DOHH2 (cell line): ENCODE data around the gene B4GALT1.
"Not testable (repeated sequence)": the region's sequence is repeated elsewhere in the genome, so short reads cannot be mapped to it uniquely, and the experiment has no call there.

ENCODE experiments used
- H3F3A ChIP-seq: fragments of 200-600 bp; sonication (generic), shearing (Covaris generic); 2 replicates; pipeline ENCODE4 v1.6.0; 2016; ENCODE audit warnings: antibody characterized with exemption, mild to moderate bottlenecking; ENCODE audit not compliant: control insufficient read depth, insufficient read depth
- H3K27ac ChIP-seq: fragments of 200-600 bp; sonication (generic); 2 replicates; pipeline ENCODE4 v1.5.1; 2014; ENCODE audit warnings: low read depth, mild to moderate bottlenecking, low read length, moderate library complexity
- H3K27me3 ChIP-seq: fragments of 200-600 bp; sonication (generic); 2 replicates; pipeline ENCODE4 v1.6.1; 2014; ENCODE audit warnings: mild to moderate bottlenecking, low read length, mixed read lengths; ENCODE audit not compliant: control insufficient read depth
- H3K36me3 ChIP-seq: fragments of 200-600 bp; sonication (generic); 2 replicates; pipeline ENCODE4 v1.6.1; 2014; ENCODE audit warnings: mild to moderate bottlenecking, low read length, moderate library complexity, mixed read lengths; ENCODE audit not compliant: control insufficient read depth
- H3K4me1 ChIP-seq: fragments of 200-600 bp; sonication (generic); 2 replicates; pipeline ENCODE4 v1.6.1; 2014; ENCODE audit warnings: mild to moderate bottlenecking, low read length, mixed read lengths; ENCODE audit not compliant: control insufficient read depth
- H3K4me2 ChIP-seq: fragments of 200-600 bp; sonication (generic); 2 replicates; pipeline ENCODE4 v1.6.0; 2014; ENCODE audit warnings: mild to moderate bottlenecking, low read length, moderate library complexity
- H3K4me3 ChIP-seq: fragments of 200-600 bp; sonication (generic); 2 replicates; pipeline ENCODE4 v1.5.1; 2014; ENCODE audit warnings: mild to moderate bottlenecking, low read length, mixed read lengths
- H3K79me2 ChIP-seq: fragments of 200-600 bp; sonication (generic); 2 replicates; pipeline ENCODE4 v1.6.1; 2014; ENCODE audit warnings: mild to moderate bottlenecking, low read length, mixed read lengths; ENCODE audit not compliant: control insufficient read depth
- H3K9me2 ChIP-seq: fragments of 200-600 bp; sonication (generic); replicated peaks from 2 replicates; pipeline ENCODE4 v1.6.1; 2014; ENCODE audit warnings: mild to moderate bottlenecking, low read length, mixed read lengths; ENCODE audit not compliant: control insufficient read depth
- H3K9me3 ChIP-seq: fragments of 200-600 bp; sonication (generic); 2 replicates; pipeline ENCODE4 v1.6.1; 2014; ENCODE audit warnings: antibody characterized with exemption, low read length, mixed read lengths; ENCODE audit not compliant: control insufficient read depth, insufficient read depth
- H4K20me1 ChIP-seq: fragments of 200-600 bp; sonication (generic); 2 replicates; pipeline ENCODE4 v1.6.0; 2014; ENCODE audit warnings: low read depth, mild to moderate bottlenecking, antibody characterized with exemption, low read length, moderate library complexity; ENCODE audit not compliant: control insufficient read depth, insufficient read depth
- EZH2phosphoT487 ChIP-seq: fragments of 200-600 bp; sonication (generic); IDR thresholded peaks from 2 replicates; pipeline ENCODE4 v1.6.1; 2017; ENCODE audit warnings: borderline replicate concordance, mild to moderate bottlenecking, antibody characterized with exemption, low read length, moderate library complexity, mixed read lengths
- TF ChIP-seq, protein P1 (sequence below): fragments of 200-600 bp; sonication (generic); IDR thresholded peaks from one replicate; pipeline ENCODE4 v1.5.1; 2014; ENCODE audit warnings: antibody characterized with exemption, mild to moderate bottlenecking, low read depth, low read length; ENCODE audit not compliant: poor library complexity, severe bottlenecking

Gene B4GALT1

DNA sequence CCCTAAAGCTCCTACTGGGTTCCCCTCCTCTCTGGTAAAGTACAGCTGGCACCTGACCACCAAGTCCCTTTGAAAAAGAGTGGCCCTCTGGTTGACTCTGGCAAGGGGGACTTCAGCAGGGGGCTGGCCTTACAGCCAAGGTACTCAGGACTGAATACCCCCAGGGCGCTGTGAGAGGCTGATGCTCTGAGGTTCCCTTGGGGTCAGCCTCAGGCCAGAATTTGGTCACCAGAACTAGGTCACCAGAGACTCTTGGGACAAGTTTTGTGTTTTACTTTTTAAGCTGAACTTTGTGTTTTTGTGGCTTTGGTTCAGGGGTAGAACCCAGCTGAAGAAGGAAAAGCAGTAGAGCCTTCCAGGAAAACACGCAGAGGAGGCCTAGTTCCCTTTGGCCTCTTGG lies 67.4 kb downstream of the B4GALT1 start:
- Histone ChIP-seq H3K79me2 (no peaks in the 10 kb centered on the region), H3K27me3 (no peaks in the 10 kb centered on the region), H3F3A (no peaks in the 10 kb centered on the region), H3K27ac (no peak overlapping the region), H3K9me2 (no peaks in the 10 kb centered on the region), H3K4me3 (no peak overlapping the region), H3K36me3 (no peaks in the 10 kb centered on the region), H3K4me1 (no peaks in the 10 kb centered on the region), H3K4me2 (no peak overlapping the region), H3K9me3 (no peaks in the 10 kb centered on the region), H4K20me1 (no peaks in the 10 kb centered on the region)
- no peak for TF ChIP-seq EZH2phosphoT487
- TF ChIP-seq, protein P1, sequence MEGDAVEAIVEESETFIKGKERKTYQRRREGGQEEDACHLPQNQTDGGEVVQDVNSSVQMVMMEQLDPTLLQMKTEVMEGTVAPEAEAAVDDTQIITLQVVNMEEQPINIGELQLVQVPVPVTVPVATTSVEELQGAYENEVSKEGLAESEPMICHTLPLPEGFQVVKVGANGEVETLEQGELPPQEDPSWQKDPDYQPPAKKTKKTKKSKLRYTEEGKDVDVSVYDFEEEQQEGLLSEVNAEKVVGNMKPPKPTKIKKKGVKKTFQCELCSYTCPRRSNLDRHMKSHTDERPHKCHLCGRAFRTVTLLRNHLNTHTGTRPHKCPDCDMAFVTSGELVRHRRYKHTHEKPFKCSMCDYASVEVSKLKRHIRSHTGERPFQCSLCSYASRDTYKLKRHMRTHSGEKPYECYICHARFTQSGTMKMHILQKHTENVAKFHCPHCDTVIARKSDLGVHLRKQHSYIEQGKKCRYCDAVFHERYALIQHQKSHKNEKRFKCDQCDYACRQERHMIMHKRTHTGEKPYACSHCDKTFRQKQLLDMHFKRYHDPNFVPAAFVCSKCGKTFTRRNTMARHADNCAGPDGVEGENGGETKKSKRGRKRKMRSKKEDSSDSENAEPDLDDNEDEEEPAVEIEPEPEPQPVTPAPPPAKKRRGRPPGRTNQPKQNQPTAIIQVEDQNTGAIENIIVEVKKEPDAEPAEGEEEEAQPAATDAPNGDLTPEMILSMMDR, result no peak

DNA sequence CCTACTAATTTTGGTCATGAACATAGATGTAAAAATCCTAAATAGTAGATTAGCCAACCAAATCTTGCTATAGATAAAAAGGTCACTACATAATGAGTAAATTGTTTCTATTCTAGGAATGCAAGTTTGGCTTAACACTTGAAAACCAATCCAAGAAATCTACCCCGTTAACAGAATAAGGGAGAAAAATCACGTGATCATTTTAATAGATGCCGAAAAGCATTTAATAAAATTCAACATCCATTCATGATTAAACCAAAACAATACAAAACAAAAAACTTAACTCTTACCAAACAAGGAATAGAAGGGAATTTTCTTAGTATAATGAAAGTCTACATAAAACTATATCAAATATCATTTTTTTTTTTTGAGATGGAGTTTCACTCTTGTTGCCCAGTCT lies 69.9 kb downstream of the B4GALT1 start:
- peaks cover 1% of the 10 kb centered on the region; the same call in 1 of the 2 replicates for H3K27me3 ChIP-seq
- no peak overlapping the region for H3K4me2 ChIP-seq
- H3K9me3 ChIP-seq, result no peaks in the 10 kb centered on the region
- no peak overlapping the region for H3K27ac ChIP-seq
- no peaks in the 10 kb centered on the region for H3K4me1 ChIP-seq
- TF ChIP-seq EZH2phosphoT487, result no peak
- TF ChIP-seq, protein P1, result no peak
- no peaks in the 10 kb centered on the region for H3F3A ChIP-seq
- no peaks in the 10 kb centered on the region for H3K36me3 ChIP-seq
- H4K20me1 ChIP-seq, result no peaks in the 10 kb centered on the region
- no peak overlapping the region for H3K4me3 ChIP-seq
- no peaks in the 10 kb centered on the region for H3K79me2 ChIP-seq
- H3K9me2 ChIP-seq, result no peaks in the 10 kb centered on the region

DNA sequence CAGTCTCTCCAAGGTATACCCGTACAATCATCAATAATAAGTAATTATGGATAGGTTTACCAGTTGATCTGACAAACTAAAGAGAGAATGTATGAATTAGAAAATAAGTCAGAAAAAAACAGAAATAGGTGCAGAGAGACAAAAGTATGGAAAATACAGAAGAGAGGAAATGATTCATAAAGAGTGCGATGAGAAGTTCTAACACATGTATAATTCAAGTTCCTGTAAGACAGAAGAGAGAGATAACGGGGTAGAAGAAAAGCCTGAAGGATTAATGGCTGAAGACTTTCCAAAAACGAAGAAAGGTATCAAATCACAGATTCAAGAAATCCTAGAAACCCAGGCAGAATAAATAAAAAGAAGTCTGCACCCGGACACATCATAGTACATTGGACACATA lies 74.5 kb downstream of the B4GALT1 start:
- H3K4me3 ChIP-seq, result no peak overlapping the region
- no peaks in the 10 kb centered on the region for H3F3A ChIP-seq
- no peaks in the 10 kb centered on the region for H3K4me1 ChIP-seq
- H3K9me3 ChIP-seq, result no peaks in the 10 kb centered on the region
- no peaks in the 10 kb centered on the region for H3K36me3 ChIP-seq
- no peaks in the 10 kb centered on the region for H3K9me2 ChIP-seq
- TF ChIP-seq EZH2phosphoT487, result no peak
- TF ChIP-seq, protein P1, result no peak
- peaks cover 3% of the 10 kb centered on the region; the same call in 1 of the 2 replicates for H3K27me3 ChIP-seq
- no peaks in the 10 kb centered on the region for H3K79me2 ChIP-seq
- H4K20me1 ChIP-seq, result no peaks in the 10 kb centered on the region
- no peak overlapping the region for H3K27ac ChIP-seq
- no peak overlapping the region for H3K4me2 ChIP-seq

DNA sequence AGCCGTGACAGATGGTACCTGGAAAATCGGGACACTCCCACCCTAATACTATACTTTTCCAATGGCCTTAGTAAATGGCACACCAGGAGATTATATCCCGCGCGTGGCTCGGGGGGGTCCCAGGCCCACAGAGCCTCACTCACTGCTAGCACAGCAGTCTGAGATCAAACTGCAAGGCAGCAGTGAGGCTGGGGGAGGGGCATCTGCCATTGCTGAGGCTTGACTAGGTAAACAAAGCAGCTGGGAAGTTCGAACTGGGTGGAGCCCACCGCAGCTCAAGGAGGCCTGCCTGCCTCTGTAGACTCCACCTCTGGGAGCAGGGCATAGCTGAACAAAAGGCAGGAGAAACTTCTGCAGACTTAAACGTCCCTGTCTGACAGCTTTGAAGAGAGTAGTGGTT lies 81.5 kb downstream of the B4GALT1 start:
- H3K4me1 ChIP-seq, H4K20me1 ChIP-seq, H3K36me3 ChIP-seq, H3K4me2 ChIP-seq, H3K9me3 ChIP-seq, H3K9me2 ChIP-seq, H3F3A ChIP-seq, H3K27me3 ChIP-seq, H3K27ac ChIP-seq, H3K4me3 ChIP-seq, H3K79me2 ChIP-seq: not testable (repeated sequence)
